ENCODE data around the gene EFEMP2.

GRCh38 chr11:65906602-65907001, 34.0 kb upstream of the EFEMP2 start:
- TF ChIP-seq CTCF (conservative IDR thresholded peaks at IDR 0.05 in 1 of 2, IDR thresholded peaks at IDR 0.05 in 1 of 2; ENCODE audit: low read depth in 1 of 2, low read length in 2 of 2) (no peak), EZH2 (IDR thresholded peaks at IDR 0.05; ENCODE audit: low read length, missing control alignments) (no peak)
